Pulmonary artery endothelial cell (primary cell): ENCODE results near the gene SLC6A6. TPM values are rescaled to one million over a fixed set of nuclear protein-coding genes. Genes with fewer than 3 reads are reported as not detected.

ENCODE experiments used
- DNase-seq: peaks from one replicate; pipeline ENCODE4 v3.0.0-alpha.2; 2011; ENCODE audit warnings: low read depth, low spot score
- total RNA-seq: library from RNA; depleted of rRNA; stranded (reverse); fragments of >200 nt; gene quantifications from 2 replicates; pipeline ENCODE4 v1.2.3, GENCODE V29; 2014

The SLC6A6 gene
- total RNA-seq, 1 donor from 2014 or later: 28.8 TPM

- DNase-seq: no peak
Observed at GRCh38 chr3:14536837-14537589, 134.6 kb downstream of the SLC6A6 start.

- no peak for DNase-seq
Observed at GRCh38 chr3:14537590-14538450, 135.4 kb downstream of the SLC6A6 start.

GRCh38 chr3:14538451-14539088 lies 136.2 kb downstream of the SLC6A6 start:
- no peak for DNase-seq

Other genes with a start within 250 kb of the SLC6A6 start
- gene XPC, start 224.0 kb upstream of the SLC6A6 start, total RNA-seq: 44.0 and 45.8 TPM in 2 replicates
- 8.8 and 9.5 TPM in 2 replicates for gene LSM3, start 223.8 kb upstream of the SLC6A6 start, total RNA-seq
- 0.04 TPM in 1 of 2 replicates, not detected in the other for gene GRIP2, start 137.7 kb downstream of the SLC6A6 start, total RNA-seq
- 6.4 and 7.4 TPM in 2 replicates for gene CCDC174, start 249.2 kb downstream of the SLC6A6 start, total RNA-seq